GM21447 (cell line): ENCODE results near the gene CDKN2B.
"Not testable (repeated sequence)": the region's sequence is repeated elsewhere in the genome, so short reads cannot be mapped to it uniquely, and the experiment has no call there.

Source experiments
- ATAC-seq: cut with Tn5 transposase; IDR thresholded peaks from one replicate; pipeline ENCODE4 v1.9.1; 2021; ENCODE audit not compliant: unreplicated experiment

Gene CDKN2B

GRCh38 chr9:21969951-21970799 lies 38.9 kb downstream of the CDKN2B start:
- no peak for ATAC-seq

- no peak for ATAC-seq
Observed at GRCh38 chr9:21969011-21969940, 39.8 kb downstream of the CDKN2B start.

- ATAC-seq: no peak
Observed at GRCh38 chr9:21968331-21969010, 40.6 kb downstream of the CDKN2B start.

- no peak for ATAC-seq
Observed at GRCh38 chr9:21967702-21968101, 41.4 kb downstream of the CDKN2B start.

- no peak for ATAC-seq
Observed at GRCh38 chr9:21967169-21967568, 41.9 kb downstream of the CDKN2B start.

GRCh38 chr9:21966140-21966851 lies 42.8 kb downstream of the CDKN2B start:
- ATAC-seq: no peak

GRCh38 chr9:21965401-21965951 lies 43.6 kb downstream of the CDKN2B start:
- peak; percentile 75 for ATAC-seq

GRCh38 chr9:21964925-21965385 lies 44.1 kb downstream of the CDKN2B start:
- ATAC-seq: peak; percentile 48

- no peak for ATAC-seq
Observed at GRCh38 chr9:21961569-21961968, 47.5 kb downstream of the CDKN2B start.

GRCh38 chr9:21959268-21959667 lies 49.8 kb downstream of the CDKN2B start:
- not testable (repeated sequence) for ATAC-seq

- ATAC-seq: no peak
Observed at GRCh38 chr9:21958833-21959232, 50.3 kb downstream of the CDKN2B start.
